PFSK-1 (cell line): ENCODE measurements around the gene EP400.

Source experiments
- SIN3A ChIP-seq: IDR thresholded peaks from 2 replicates; pipeline ENCODE4 v1.6.1; 2012; ENCODE audit warnings: mild to moderate bottlenecking, low read length, moderate library complexity, borderline replicate concordance; ENCODE audit not compliant: insufficient read depth
- TAF1 ChIP-seq: IDR thresholded peaks from 2 replicates; pipeline ENCODE4 v1.6.1; 2012; ENCODE audit warnings: low read length, control low read depth, borderline replicate concordance; ENCODE audit not compliant: insufficient read depth
- TF ChIP-seq, protein P1 (sequence below), 2 experiments: IDR thresholded peaks; 2 replicates each; pipeline versions ENCODE4 v1.6.1 to v1.8.0; 2011 to 2012; ENCODE audit warnings: low read depth in 2 of 2, low read length in 2 of 2, control low read depth in 1 of 2, inconsistent platforms in 1 of 2, mild to moderate bottlenecking in 1 of 2, moderate library complexity in 1 of 2; ENCODE audit not compliant: insufficient read depth in 1 of 2

DNA sequence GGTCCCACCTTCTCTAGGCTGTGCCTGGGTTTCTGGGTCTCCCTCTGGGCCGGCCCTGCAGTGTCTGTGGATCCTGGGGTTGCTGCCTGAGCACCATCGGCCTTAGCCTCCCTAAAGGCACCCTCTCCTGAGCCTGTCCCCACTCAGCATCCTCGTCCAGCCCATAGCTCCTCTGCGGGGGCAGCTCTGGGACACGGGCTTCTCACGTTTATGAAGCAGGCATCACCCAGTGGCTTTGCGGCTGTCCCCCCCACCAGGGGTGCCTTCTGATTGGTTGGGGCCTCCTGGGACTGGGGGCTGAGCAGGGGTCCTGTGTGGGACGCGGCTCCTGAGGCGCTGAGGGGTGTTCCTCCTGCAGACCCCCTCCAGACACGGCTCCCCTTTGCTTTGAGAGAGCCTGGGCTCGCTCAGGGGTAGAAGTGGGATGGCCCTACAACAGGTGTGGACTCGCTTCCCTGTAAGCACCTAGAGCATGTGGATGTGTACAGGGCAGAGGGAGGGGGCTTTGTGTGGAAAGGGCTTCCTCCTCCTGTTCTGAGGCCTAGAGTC, 44.6 kb upstream of the EP400 start:
- TF ChIP-seq, protein P1, sequence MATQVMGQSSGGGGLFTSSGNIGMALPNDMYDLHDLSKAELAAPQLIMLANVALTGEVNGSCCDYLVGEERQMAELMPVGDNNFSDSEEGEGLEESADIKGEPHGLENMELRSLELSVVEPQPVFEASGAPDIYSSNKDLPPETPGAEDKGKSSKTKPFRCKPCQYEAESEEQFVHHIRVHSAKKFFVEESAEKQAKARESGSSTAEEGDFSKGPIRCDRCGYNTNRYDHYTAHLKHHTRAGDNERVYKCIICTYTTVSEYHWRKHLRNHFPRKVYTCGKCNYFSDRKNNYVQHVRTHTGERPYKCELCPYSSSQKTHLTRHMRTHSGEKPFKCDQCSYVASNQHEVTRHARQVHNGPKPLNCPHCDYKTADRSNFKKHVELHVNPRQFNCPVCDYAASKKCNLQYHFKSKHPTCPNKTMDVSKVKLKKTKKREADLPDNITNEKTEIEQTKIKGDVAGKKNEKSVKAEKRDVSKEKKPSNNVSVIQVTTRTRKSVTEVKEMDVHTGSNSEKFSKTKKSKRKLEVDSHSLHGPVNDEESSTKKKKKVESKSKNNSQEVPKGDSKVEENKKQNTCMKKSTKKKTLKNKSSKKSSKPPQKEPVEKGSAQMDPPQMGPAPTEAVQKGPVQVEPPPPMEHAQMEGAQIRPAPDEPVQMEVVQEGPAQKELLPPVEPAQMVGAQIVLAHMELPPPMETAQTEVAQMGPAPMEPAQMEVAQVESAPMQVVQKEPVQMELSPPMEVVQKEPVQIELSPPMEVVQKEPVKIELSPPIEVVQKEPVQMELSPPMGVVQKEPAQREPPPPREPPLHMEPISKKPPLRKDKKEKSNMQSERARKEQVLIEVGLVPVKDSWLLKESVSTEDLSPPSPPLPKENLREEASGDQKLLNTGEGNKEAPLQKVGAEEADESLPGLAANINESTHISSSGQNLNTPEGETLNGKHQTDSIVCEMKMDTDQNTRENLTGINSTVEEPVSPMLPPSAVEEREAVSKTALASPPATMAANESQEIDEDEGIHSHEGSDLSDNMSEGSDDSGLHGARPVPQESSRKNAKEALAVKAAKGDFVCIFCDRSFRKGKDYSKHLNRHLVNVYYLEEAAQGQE (IDR thresholded peaks at IDR 0.05; ENCODE audit: insufficient read depth in 1 of 2, low read depth in 2 of 2, low read length in 2 of 2), result no peak
- TF ChIP-seq TAF1, result no peak
- TF ChIP-seq SIN3A, result no peak
